Head of caudate nucleus (tissue), 42 donors: Measurements from ENCODE around the gene CDK5RAP2.
A peak's percentile ranks its signal among the peaks of the same experiment; 100 is the strongest.

ENCODE experiments used
- DNase-seq, 42 donors: peaks; one replicate each; pipeline versions ENCODE4 v3.0.0 to v3.0.0-alpha.2; 2020 to 2021; ENCODE audit warnings: mixed read lengths in 7 of 42
- intact Hi-C: fragments of 100-400 bp; cut with DNase I; formaldehyde crosslinking; loops from one replicate; pipeline ENCODE4 v1.15.0; 2022

Gene CDK5RAP2

GRCh38 chr9:120450916-120451315, 129.1 kb downstream of the CDK5RAP2 start:
- intact Hi-C loops: no loop called here
- DNase-seq: no peak

GRCh38 chr9:120449566-120449965, 130.4 kb downstream of the CDK5RAP2 start:
- intact Hi-C loops: no loop called here
- no peak for DNase-seq

- intact Hi-C loops: no loop called here
- peak in 1 of 42 donors; percentile 33 for DNase-seq
Observed at GRCh38 chr9:120447959-120448500, 131.9 kb downstream of the CDK5RAP2 start.

GRCh38 chr9:120446671-120447070, 133.3 kb downstream of the CDK5RAP2 start:
- intact Hi-C loops: no loop called here

GRCh38 chr9:120443976-120444375, 136.0 kb downstream of the CDK5RAP2 start:
- no peak for DNase-seq
- intact Hi-C loops: no loop called here

More at GRCh38 chr9:120446671-120447070, 133.3 kb downstream of the CDK5RAP2 start:
- no peak for DNase-seq

- intact Hi-C loops: no loop called here
Observed at GRCh38 chr9:120443489-120443888, 136.5 kb downstream of the CDK5RAP2 start.

GRCh38 chr9:120442308-120442995, 137.5 kb downstream of the CDK5RAP2 start:
- intact Hi-C loops: no loop called here
- DNase-seq: no peak

More at GRCh38 chr9:120443489-120443888, 136.5 kb downstream of the CDK5RAP2 start:
- no peak for DNase-seq

- intact Hi-C loops: no loop called here
- DNase-seq: no peak
Observed at GRCh38 chr9:120441426-120442307, 138.3 kb downstream of the CDK5RAP2 start.

- intact Hi-C loops: no loop called here
- DNase-seq: no peak
Observed at GRCh38 chr9:120440791-120441190, 139.2 kb downstream of the CDK5RAP2 start.

GRCh38 chr9:120439926-120440325, 140.0 kb downstream of the CDK5RAP2 start:
- DNase-seq: no peak
- intact Hi-C loops: no loop called here

- peak in 13 of 42 donors; percentile 12 to 49 (median 26) for DNase-seq
- intact Hi-C loops: no loop called here
Observed at GRCh38 chr9:120438836-120439546, 141.0 kb downstream of the CDK5RAP2 start.

GRCh38 chr9:120438111-120438510, 141.9 kb downstream of the CDK5RAP2 start:
- DNase-seq: no peak
- intact Hi-C loops: no loop called here

- DNase-seq: peak in 13 of 42 donors; percentile 3 to 48 (median 20)
- intact Hi-C loops: no loop called here
Observed at GRCh38 chr9:120436983-120437475, 142.9 kb downstream of the CDK5RAP2 start.

GRCh38 chr9:120436446-120436845, 143.5 kb downstream of the CDK5RAP2 start:
- intact Hi-C loops: no loop called here
- DNase-seq: no peak

- intact Hi-C loops: no loop called here
- DNase-seq: no peak
Observed at GRCh38 chr9:120435091-120435490, 144.9 kb downstream of the CDK5RAP2 start.

- peak in 1 of 42 donors; percentile 34 for DNase-seq
- intact Hi-C loops: no loop called here
Observed at GRCh38 chr9:120434532-120434931, 145.4 kb downstream of the CDK5RAP2 start.

- intact Hi-C loops: no loop called here
- no peak for DNase-seq
Observed at GRCh38 chr9:120433701-120434100, 146.3 kb downstream of the CDK5RAP2 start.

- intact Hi-C loops: no loop called here
Observed at GRCh38 chr9:120432600-120432999, 147.4 kb downstream of the CDK5RAP2 start.

GRCh38 chr9:120431268-120431667, 148.7 kb downstream of the CDK5RAP2 start:
- intact Hi-C loops: no loop called here
- no peak for DNase-seq

More at GRCh38 chr9:120432600-120432999, 147.4 kb downstream of the CDK5RAP2 start:
- no peak for DNase-seq
